Measurements from ENCODE around the gene PRDM15. TPM values are rescaled to one million over a fixed set of nuclear protein-coding genes. Genes with fewer than 3 reads are reported as not detected.

PRDM15 gene
- total and polyA plus RNA-seq, 4 donors: 1.2 to 5.7 (median 2.1) TPM

DNA sequence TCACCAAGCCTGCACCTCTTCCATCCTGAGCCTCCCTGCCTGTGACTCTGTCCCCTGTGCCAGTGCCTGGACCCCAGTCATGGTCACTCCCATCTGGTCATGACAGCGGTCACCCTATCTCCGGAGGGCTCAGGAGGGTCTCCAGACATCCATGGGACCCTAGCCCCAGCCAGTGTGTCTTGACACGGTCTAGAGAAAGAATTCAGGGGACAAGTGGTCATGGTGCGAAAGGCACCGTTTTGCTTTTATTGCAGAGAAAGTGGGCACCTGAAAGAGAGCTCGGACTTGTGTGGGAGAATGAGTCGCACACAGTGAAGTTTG, 107.6 kb downstream of the PRDM15 start:
- Histone ChIP-seq H3K36me3 (ENCODE audit: control insufficient read depth in 4 of 4, insufficient read depth in 3 of 4, low read depth in 1 of 4, low read length in 3 of 4) (no peaks in the 10 kb centered on the region), H3K4me3 (ENCODE audit: low read depth in 1 of 3, low read length in 3 of 3) (no peak overlapping the region), H3K27ac (ENCODE audit: low read depth in 1 of 2, low read length in 2 of 2) (no peak overlapping the region), H3K27me3 (ENCODE audit: control insufficient read depth in 4 of 4, insufficient read depth in 4 of 4, low read length in 3 of 4) (no peaks in the 10 kb centered on the region), H3K4me1 (ENCODE audit: control insufficient read depth in 4 of 4, insufficient read depth in 4 of 4, low read length in 3 of 4) (peaks cover 2 to 21% (median 10%) of the 10 kb centered on the region in 4 donors), H3K9me3 (ENCODE audit: control insufficient read depth in 4 of 4, low read length in 3 of 4) (no peaks in the 10 kb centered on the region), H3K9ac (ENCODE audit: low read depth in 1 of 2, low read length in 2 of 2) (no peak overlapping the region)
- TF ChIP-seq, protein P1, sequence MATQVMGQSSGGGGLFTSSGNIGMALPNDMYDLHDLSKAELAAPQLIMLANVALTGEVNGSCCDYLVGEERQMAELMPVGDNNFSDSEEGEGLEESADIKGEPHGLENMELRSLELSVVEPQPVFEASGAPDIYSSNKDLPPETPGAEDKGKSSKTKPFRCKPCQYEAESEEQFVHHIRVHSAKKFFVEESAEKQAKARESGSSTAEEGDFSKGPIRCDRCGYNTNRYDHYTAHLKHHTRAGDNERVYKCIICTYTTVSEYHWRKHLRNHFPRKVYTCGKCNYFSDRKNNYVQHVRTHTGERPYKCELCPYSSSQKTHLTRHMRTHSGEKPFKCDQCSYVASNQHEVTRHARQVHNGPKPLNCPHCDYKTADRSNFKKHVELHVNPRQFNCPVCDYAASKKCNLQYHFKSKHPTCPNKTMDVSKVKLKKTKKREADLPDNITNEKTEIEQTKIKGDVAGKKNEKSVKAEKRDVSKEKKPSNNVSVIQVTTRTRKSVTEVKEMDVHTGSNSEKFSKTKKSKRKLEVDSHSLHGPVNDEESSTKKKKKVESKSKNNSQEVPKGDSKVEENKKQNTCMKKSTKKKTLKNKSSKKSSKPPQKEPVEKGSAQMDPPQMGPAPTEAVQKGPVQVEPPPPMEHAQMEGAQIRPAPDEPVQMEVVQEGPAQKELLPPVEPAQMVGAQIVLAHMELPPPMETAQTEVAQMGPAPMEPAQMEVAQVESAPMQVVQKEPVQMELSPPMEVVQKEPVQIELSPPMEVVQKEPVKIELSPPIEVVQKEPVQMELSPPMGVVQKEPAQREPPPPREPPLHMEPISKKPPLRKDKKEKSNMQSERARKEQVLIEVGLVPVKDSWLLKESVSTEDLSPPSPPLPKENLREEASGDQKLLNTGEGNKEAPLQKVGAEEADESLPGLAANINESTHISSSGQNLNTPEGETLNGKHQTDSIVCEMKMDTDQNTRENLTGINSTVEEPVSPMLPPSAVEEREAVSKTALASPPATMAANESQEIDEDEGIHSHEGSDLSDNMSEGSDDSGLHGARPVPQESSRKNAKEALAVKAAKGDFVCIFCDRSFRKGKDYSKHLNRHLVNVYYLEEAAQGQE (IDR thresholded peaks at IDR 0.05): no peak
- TF ChIP-seq RAD21 (IDR thresholded peaks at IDR 0.05) (no peak), HNF4G (IDR thresholded peaks at IDR 0.05) (no peak), GABPA (IDR thresholded peaks at IDR 0.05 in 1 of 2, conservative IDR thresholded peaks at IDR 0.05 in 1 of 2) (no peak), RXRA (IDR thresholded peaks at IDR 0.05) (no peak), NR2F2 (IDR thresholded peaks at IDR 0.05) (no peak)
- TF ChIP-seq, protein P2, sequence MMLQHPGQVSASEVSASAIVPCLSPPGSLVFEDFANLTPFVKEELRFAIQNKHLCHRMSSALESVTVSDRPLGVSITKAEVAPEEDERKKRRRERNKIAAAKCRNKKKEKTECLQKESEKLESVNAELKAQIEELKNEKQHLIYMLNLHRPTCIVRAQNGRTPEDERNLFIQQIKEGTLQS (IDR thresholded peaks at IDR 0.05): no peak
- no peak for DNase-seq (ENCODE audit: low spot score)
- WGBS: 96% methylated on average over 7 of the region's 7 CpGs

DNA sequence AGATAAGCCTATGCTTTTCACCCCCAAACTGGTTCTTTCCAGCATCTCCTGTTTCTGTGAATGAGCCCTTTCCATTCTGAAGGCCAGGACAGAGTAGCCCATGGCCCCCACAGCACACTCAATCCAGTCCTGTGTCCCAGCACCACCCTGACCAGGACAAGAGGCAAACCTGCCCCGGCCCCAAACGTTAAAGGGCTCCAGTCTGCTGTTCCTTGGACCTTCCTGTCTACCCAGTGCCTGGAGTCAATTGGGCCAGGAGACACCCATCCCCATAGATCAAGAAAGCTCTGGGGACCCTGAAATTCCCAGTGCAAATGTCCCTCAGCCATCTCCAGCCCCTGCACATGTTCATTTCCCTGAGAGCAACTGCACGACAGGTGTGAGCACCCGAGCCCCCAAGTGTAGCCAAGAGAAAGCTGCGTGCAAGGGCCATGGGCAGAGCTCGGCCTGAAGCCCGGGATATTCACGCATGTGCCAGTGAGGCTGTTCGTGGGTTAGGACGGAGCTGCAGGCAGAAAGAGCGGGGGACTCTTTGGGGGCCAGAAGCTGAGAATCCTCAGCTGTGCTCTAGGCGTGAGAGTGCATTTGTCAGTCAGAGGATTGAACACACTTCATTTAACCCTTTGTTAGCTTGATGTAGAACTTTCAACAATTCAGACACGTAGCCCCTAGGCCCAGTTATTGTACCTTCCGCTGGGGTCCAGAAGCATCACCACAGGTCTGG, 108.1 kb downstream of the PRDM15 start:
- H3K9ac ChIP-seq (ENCODE audit: low read depth in 1 of 2, low read length in 2 of 2): no peak overlapping the region
- H3K4me3 ChIP-seq (ENCODE audit: low read depth in 1 of 3, low read length in 3 of 3): no peak overlapping the region
- H3K27ac ChIP-seq (ENCODE audit: low read depth in 1 of 2, low read length in 2 of 2): no peak overlapping the region
- 85% methylated on average over 14 of the region's 14 CpGs for WGBS
- no peaks in the 10 kb centered on the region for H3K27me3 ChIP-seq (ENCODE audit: control insufficient read depth in 4 of 4, insufficient read depth in 4 of 4, low read length in 3 of 4)
- TF ChIP-seq JUND (IDR thresholded peaks at IDR 0.05) (no peak), RXRA (IDR thresholded peaks at IDR 0.05) (no peak), FOXA1 (IDR thresholded peaks at IDR 0.05) (no peak), FOXA2 (IDR thresholded peaks at IDR 0.05) (no peak), GABPA (IDR thresholded peaks at IDR 0.05 in 1 of 2, conservative IDR thresholded peaks at IDR 0.05 in 1 of 2) (no peak), TAF1 (conservative IDR thresholded peaks at IDR 0.05) (no peak), SP1 (IDR thresholded peaks at IDR 0.05) (no peak), YY1 (IDR thresholded peaks at IDR 0.05) (no peak), EGR1 (IDR thresholded peaks at IDR 0.05; ENCODE audit: low read depth in 2 of 2) (no peak), HNF4A (conservative IDR thresholded peaks at IDR 0.05) (no peak), RAD21 (IDR thresholded peaks at IDR 0.05) (no peak), NR2F2 (IDR thresholded peaks at IDR 0.05) (no peak)
- TF ChIP-seq, protein P3, sequence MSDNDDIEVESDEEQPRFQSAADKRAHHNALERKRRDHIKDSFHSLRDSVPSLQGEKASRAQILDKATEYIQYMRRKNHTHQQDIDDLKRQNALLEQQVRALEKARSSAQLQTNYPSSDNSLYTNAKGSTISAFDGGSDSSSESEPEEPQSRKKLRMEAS (IDR thresholded peaks at IDR 0.05): no peak
- TF ChIP-seq, protein P4, sequence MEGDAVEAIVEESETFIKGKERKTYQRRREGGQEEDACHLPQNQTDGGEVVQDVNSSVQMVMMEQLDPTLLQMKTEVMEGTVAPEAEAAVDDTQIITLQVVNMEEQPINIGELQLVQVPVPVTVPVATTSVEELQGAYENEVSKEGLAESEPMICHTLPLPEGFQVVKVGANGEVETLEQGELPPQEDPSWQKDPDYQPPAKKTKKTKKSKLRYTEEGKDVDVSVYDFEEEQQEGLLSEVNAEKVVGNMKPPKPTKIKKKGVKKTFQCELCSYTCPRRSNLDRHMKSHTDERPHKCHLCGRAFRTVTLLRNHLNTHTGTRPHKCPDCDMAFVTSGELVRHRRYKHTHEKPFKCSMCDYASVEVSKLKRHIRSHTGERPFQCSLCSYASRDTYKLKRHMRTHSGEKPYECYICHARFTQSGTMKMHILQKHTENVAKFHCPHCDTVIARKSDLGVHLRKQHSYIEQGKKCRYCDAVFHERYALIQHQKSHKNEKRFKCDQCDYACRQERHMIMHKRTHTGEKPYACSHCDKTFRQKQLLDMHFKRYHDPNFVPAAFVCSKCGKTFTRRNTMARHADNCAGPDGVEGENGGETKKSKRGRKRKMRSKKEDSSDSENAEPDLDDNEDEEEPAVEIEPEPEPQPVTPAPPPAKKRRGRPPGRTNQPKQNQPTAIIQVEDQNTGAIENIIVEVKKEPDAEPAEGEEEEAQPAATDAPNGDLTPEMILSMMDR (IDR thresholded peaks at IDR 0.05; ENCODE audit: low read depth, low read length, missing input control): no peak
- TF ChIP-seq, protein P2 (IDR thresholded peaks at IDR 0.05): no peak
- TF ChIP-seq, protein P1 (IDR thresholded peaks at IDR 0.05): no peak
- no peaks in the 10 kb centered on the region for H3K9me3 ChIP-seq (ENCODE audit: control insufficient read depth in 4 of 4, low read length in 3 of 4)
- H3K4me1 ChIP-seq (ENCODE audit: control insufficient read depth in 4 of 4, insufficient read depth in 4 of 4, low read length in 3 of 4): peaks cover 2 to 21% (median 10%) of the 10 kb centered on the region in 4 donors
- DNase-seq (ENCODE audit: low spot score): no peak
- no peaks in the 10 kb centered on the region for H3K36me3 ChIP-seq (ENCODE audit: control insufficient read depth in 4 of 4, insufficient read depth in 3 of 4, low read depth in 1 of 4, low read length in 3 of 4)

Measured in liver (tissue), 9 donors.